Measurements from ENCODE around the gene TMEM30B. TPM values are rescaled to one million over a fixed set of nuclear protein-coding genes. Genes with fewer than 3 reads are reported as not detected.
"Not testable (repeated sequence)": the region's sequence is repeated elsewhere in the genome, so short reads cannot be mapped to it uniquely, and the experiment has no call there.

The TMEM30B gene
- polyA plus RNA-seq, 4 donors: 21.6 to 41.3 (median 30.5) TPM

DNA sequence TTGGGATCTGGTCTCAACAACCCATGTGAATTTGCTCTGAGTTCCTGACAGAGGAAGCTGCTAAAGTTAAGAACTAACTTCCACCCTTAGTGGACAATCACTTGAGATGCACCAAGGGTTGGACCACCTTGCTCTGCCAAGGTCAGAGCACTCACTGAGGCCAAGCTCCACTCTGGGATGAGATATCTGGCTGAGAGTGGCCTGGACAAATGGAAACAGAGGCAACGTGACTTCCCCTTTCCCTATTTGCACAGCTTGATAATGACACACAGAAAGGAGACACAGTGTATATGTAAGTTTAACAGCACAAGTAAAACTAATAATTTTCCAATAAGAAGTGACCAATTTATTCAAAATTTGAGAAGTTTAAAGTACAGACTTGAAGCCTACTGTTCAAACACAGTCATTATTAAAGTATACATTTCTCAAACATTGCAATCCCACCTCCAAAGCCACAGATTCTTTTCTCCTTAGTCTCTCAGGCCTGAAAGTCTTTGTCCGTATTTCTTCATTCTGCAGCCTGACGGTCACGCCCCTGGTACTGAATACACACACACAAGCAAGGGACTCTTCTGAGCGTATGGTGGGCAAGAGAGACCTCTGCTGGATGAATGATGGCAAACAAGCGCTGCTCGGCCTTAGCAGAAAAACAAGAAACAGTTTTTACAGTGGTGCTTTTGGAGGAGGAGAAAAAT is 28.6 kb downstream of the TMEM30B start:
- 8 to 11% (median 10%) methylated on average over 7 of the region's 7 CpGs for WGBS, 3 donors
- no peak overlapping the region for H3K27ac ChIP-seq (ENCODE audit: low read depth in 1 of 3, low read length in 2 of 3)
- peaks cover 0 to 2% (median 0%) of the 10 kb centered on the region in 3 donors for H3K27me3 ChIP-seq (ENCODE audit: control insufficient read depth in 3 of 3, insufficient read depth in 3 of 3, low read length in 3 of 3)
- no peak overlapping the region for H3K4me3 ChIP-seq (ENCODE audit: low read depth in 1 of 3, low read length in 3 of 3)
- no peaks in the 10 kb centered on the region for H3K4me1 ChIP-seq (ENCODE audit: control insufficient read depth in 3 of 3, insufficient read depth in 2 of 3, low read depth in 1 of 3, low read length in 2 of 3)
- FAIRE-seq: no peak
- H3K9me3 ChIP-seq (ENCODE audit: control insufficient read depth in 2 of 2, insufficient read depth in 1 of 2, low read depth in 1 of 2, low read length in 1 of 2): no peaks in the 10 kb centered on the region
- no peaks in the 10 kb centered on the region for H3K36me3 ChIP-seq (ENCODE audit: control insufficient read depth in 3 of 3, insufficient read depth in 2 of 3, low read depth in 1 of 3, low read length in 3 of 3)
- peak; percentile 71 to 81 for DNase-seq

GRCh38 chr14:61250063-61250462 is 31.1 kb downstream of the TMEM30B start:
- H3K4me1 ChIP-seq (ENCODE audit: control insufficient read depth in 3 of 3, insufficient read depth in 2 of 3, low read depth in 1 of 3, low read length in 2 of 3): no peaks in the 10 kb centered on the region
- no peaks in the 10 kb centered on the region for H3K36me3 ChIP-seq (ENCODE audit: control insufficient read depth in 3 of 3, insufficient read depth in 2 of 3, low read depth in 1 of 3, low read length in 3 of 3)
- H3K27ac ChIP-seq (ENCODE audit: low read depth in 1 of 3, low read length in 2 of 3): no peak overlapping the region
- WGBS, 3 donors: 84 to 85% (median 84%) methylated on average over 9 of the region's 9 CpGs
- no peak for DNase-seq
- H3K9me3 ChIP-seq (ENCODE audit: control insufficient read depth in 2 of 2, insufficient read depth in 1 of 2, low read depth in 1 of 2, low read length in 1 of 2): no peaks in the 10 kb centered on the region
- no peaks in the 10 kb centered on the region for H3K27me3 ChIP-seq (ENCODE audit: control insufficient read depth in 3 of 3, insufficient read depth in 3 of 3, low read length in 3 of 3)
- no peak overlapping the region for H3K4me3 ChIP-seq (ENCODE audit: low read depth in 1 of 3, low read length in 3 of 3)
- no peak for FAIRE-seq

DNA sequence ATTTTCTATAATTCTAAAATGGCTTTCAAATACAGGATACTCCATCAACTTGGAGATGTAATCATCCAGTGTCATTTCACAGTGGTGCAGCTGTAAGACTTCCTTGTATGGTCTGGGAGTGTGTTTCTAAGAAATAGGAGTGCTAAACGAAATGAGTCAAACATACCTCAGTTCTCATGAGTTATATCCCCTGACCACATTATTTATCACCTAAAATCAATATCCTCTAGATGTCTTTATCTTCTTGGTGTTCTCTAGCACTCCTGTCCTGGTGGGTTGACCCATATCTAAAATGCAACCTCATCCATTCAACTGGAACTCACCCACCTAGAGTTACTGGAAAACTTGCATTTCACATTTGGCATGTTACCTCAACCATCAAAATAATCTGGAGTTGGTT is 33.2 kb downstream of the TMEM30B start:
- Histone ChIP-seq H3K9me3 (ENCODE audit: control insufficient read depth in 2 of 2, insufficient read depth in 1 of 2, low read depth in 1 of 2, low read length in 1 of 2) (no peaks in the 10 kb centered on the region), H3K27me3 (ENCODE audit: control insufficient read depth in 3 of 3, insufficient read depth in 3 of 3, low read length in 3 of 3) (no peaks in the 10 kb centered on the region), H3K4me3 (ENCODE audit: low read depth in 1 of 3, low read length in 3 of 3) (no peak overlapping the region), H3K27ac (ENCODE audit: low read depth in 1 of 3, low read length in 2 of 3) (no peak overlapping the region), H3K4me1 (ENCODE audit: control insufficient read depth in 3 of 3, insufficient read depth in 2 of 3, low read depth in 1 of 3, low read length in 2 of 3) (no peaks in the 10 kb centered on the region), H3K36me3 (ENCODE audit: control insufficient read depth in 3 of 3, insufficient read depth in 2 of 3, low read depth in 1 of 3, low read length in 3 of 3) (no peaks in the 10 kb centered on the region)
- FAIRE-seq (no peak), DNase-seq (no peak)
- WGBS, 3 donors: 26 to 45% (median 43%) methylated on average over 1 of the region's 1 CpG

DNA sequence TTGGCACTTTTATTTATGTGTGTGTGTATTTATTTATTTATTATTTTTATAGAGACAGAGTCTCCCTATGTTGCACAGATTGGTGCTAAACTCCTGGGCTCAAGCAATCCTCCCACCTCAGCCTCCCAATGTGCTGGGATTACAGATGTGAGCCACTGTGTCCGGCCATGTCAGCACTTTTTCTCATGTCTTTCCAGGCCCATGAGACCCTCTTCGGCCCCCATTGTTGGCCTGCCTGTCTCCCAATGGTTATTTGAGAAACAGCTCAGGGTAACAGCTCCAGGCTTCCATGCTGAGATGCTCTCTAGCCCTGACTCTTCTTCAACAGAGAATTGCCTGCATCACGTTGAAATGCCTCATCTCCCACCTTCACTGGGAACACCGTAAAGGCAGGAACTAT is 34.4 kb downstream of the TMEM30B start:
- WGBS, 3 donors: 69 to 87% (median 86%) methylated on average over 4 of the region's 4 CpGs
- Histone ChIP-seq H3K27me3 (ENCODE audit: control insufficient read depth in 3 of 3, insufficient read depth in 3 of 3, low read length in 3 of 3) (no peaks in the 10 kb centered on the region), H3K4me1 (ENCODE audit: control insufficient read depth in 3 of 3, insufficient read depth in 2 of 3, low read depth in 1 of 3, low read length in 2 of 3) (no peaks in the 10 kb centered on the region), H3K27ac (ENCODE audit: low read depth in 1 of 3, low read length in 2 of 3) (no peak overlapping the region), H3K36me3 (ENCODE audit: control insufficient read depth in 3 of 3, insufficient read depth in 2 of 3, low read depth in 1 of 3, low read length in 3 of 3) (no peaks in the 10 kb centered on the region), H3K4me3 (ENCODE audit: low read depth in 1 of 3, low read length in 3 of 3) (no peak overlapping the region), H3K9me3 (ENCODE audit: control insufficient read depth in 2 of 2, insufficient read depth in 1 of 2, low read depth in 1 of 2, low read length in 1 of 2) (no peaks in the 10 kb centered on the region)
- DNase-seq (no peak), FAIRE-seq (no peak)

DNA sequence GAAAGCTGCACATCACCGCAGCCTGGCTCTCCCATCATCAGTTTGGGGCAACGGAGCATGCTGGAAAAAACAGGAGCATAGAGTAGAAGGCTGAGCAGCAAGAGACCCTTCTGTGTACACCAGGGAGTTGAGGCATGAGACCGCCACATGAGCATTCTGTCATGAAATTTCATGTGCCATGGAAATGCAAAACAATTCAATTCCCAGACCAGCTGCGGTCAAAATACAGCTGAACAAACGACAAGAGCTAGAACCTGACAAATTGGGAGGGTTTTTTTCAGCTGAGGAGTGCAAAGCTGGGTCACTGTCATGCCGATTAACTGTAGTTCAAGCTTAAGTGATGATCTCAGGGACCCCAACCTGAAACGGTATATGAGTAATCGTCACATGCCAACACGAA is 37.1 kb downstream of the TMEM30B start:
- Histone ChIP-seq H3K27me3 (ENCODE audit: control insufficient read depth in 3 of 3, insufficient read depth in 3 of 3, low read length in 3 of 3) (no peaks in the 10 kb centered on the region), H3K9me3 (ENCODE audit: control insufficient read depth in 2 of 2, insufficient read depth in 1 of 2, low read depth in 1 of 2, low read length in 1 of 2) (peaks cover 0 to 16% of the 10 kb centered on the region in 2 donors), H3K4me1 (ENCODE audit: control insufficient read depth in 3 of 3, insufficient read depth in 2 of 3, low read depth in 1 of 3, low read length in 2 of 3) (no peaks in the 10 kb centered on the region), H3K4me3 (ENCODE audit: low read depth in 1 of 3, low read length in 3 of 3) (no peak overlapping the region), H3K36me3 (ENCODE audit: control insufficient read depth in 3 of 3, insufficient read depth in 2 of 3, low read depth in 1 of 3, low read length in 3 of 3) (no peaks in the 10 kb centered on the region), H3K27ac (ENCODE audit: low read depth in 1 of 3, low read length in 2 of 3) (no peak overlapping the region)
- no peak for FAIRE-seq
- 79 to 83% (median 82%) methylated on average over 9 of the region's 9 CpGs for WGBS, 3 donors
- no peak for DNase-seq

GRCh38 chr14:61240206-61240605 is 40.9 kb downstream of the TMEM30B start:
- peaks cover 0 to 18% of the 10 kb centered on the region in 2 donors for H3K9me3 ChIP-seq (ENCODE audit: control insufficient read depth in 2 of 2, insufficient read depth in 1 of 2, low read depth in 1 of 2, low read length in 1 of 2)
- H3K27me3 ChIP-seq (ENCODE audit: control insufficient read depth in 3 of 3, insufficient read depth in 3 of 3, low read length in 3 of 3): no peaks in the 10 kb centered on the region
- DNase-seq (no peak), FAIRE-seq (no peak)
- H3K4me3 ChIP-seq (ENCODE audit: low read depth in 1 of 3, low read length in 3 of 3): no peak overlapping the region
- 62 to 76% (median 63%) methylated on average over 8 of the region's 8 CpGs for WGBS, 3 donors
- no peaks in the 10 kb centered on the region for H3K36me3 ChIP-seq (ENCODE audit: control insufficient read depth in 3 of 3, insufficient read depth in 2 of 3, low read depth in 1 of 3, low read length in 3 of 3)
- H3K4me1 ChIP-seq (ENCODE audit: control insufficient read depth in 3 of 3, insufficient read depth in 2 of 3, low read depth in 1 of 3, low read length in 2 of 3): no peaks in the 10 kb centered on the region
- no peak overlapping the region for H3K27ac ChIP-seq (ENCODE audit: low read depth in 1 of 3, low read length in 2 of 3)

GRCh38 chr14:61239285-61239684 is 41.9 kb downstream of the TMEM30B start:
- not testable (repeated sequence) for FAIRE-seq; H3K27me3 ChIP-seq (ENCODE audit: control insufficient read depth in 3 of 3, insufficient read depth in 3 of 3, low read length in 3 of 3); H3K27ac ChIP-seq (ENCODE audit: low read depth in 1 of 3, low read length in 2 of 3); H3K4me1 ChIP-seq (ENCODE audit: control insufficient read depth in 3 of 3, insufficient read depth in 2 of 3, low read depth in 1 of 3, low read length in 2 of 3); DNase-seq; H3K36me3 ChIP-seq (ENCODE audit: control insufficient read depth in 3 of 3, insufficient read depth in 2 of 3, low read depth in 1 of 3, low read length in 3 of 3); H3K4me3 ChIP-seq (ENCODE audit: low read depth in 1 of 3, low read length in 3 of 3)
- H3K9me3 ChIP-seq (ENCODE audit: control insufficient read depth in 2 of 2, insufficient read depth in 1 of 2, low read depth in 1 of 2, low read length in 1 of 2): peaks cover 0 to 18% of the 10 kb centered on the region in 2 donors
- WGBS, 3 donors: 78 to 87% (median 78%) methylated on average over 10 of the region's 10 CpGs

GRCh38 chr14:61238611-61239245 is 42.4 kb downstream of the TMEM30B start:
- no peaks in the 10 kb centered on the region for H3K27me3 ChIP-seq (ENCODE audit: control insufficient read depth in 3 of 3, insufficient read depth in 3 of 3, low read length in 3 of 3)
- no peak overlapping the region for H3K27ac ChIP-seq (ENCODE audit: low read depth in 1 of 3, low read length in 2 of 3)
- 64 to 76% (median 69%) methylated on average over 7 of the region's 7 CpGs for WGBS, 3 donors
- no peak for FAIRE-seq
- no peaks in the 10 kb centered on the region for H3K4me1 ChIP-seq (ENCODE audit: control insufficient read depth in 3 of 3, insufficient read depth in 2 of 3, low read depth in 1 of 3, low read length in 2 of 3)
- no peak overlapping the region for H3K4me3 ChIP-seq (ENCODE audit: low read depth in 1 of 3, low read length in 3 of 3)
- peaks cover 0 to 18% of the 10 kb centered on the region in 2 donors for H3K9me3 ChIP-seq (ENCODE audit: control insufficient read depth in 2 of 2, insufficient read depth in 1 of 2, low read depth in 1 of 2, low read length in 1 of 2)
- no peaks in the 10 kb centered on the region for H3K36me3 ChIP-seq (ENCODE audit: control insufficient read depth in 3 of 3, insufficient read depth in 2 of 3, low read depth in 1 of 3, low read length in 3 of 3)
- no peak for DNase-seq

Data from small intestine (tissue), 7 donors.